Activated CD4-positive, alpha-beta T cell treated with anti-CD3 and anti-CD28 coated beads for 1 hour (primary cell): ENCODE results near the gene EPB41L3.
"Not testable (repeated sequence)": the region's sequence is repeated elsewhere in the genome, so short reads cannot be mapped to it uniquely, and the experiment has no call there.

Experiments used
- DNase-seq: peaks from one replicate; pipeline ENCODE4 v3.0.0-alpha.2; 2020

The EPB41L3 gene

GRCh38 chr18:5543773-5544389 lies at the start of gene EPB41L3:
TSS of gene EPB41L3 (minus strand) at chr18:5543997. CDS start at chr18:5489183, 54,814 bp downstream.
- DNase-seq: no peak

- no peak for DNase-seq
These were observed 44.7 kb upstream of the EPB41L3 start for GRCh38 chr18:5588529-5588928.

- DNase-seq: no peak
These were observed 41.9 kb upstream of the EPB41L3 start for GRCh38 chr18:5585653-5586052.

- no peak for DNase-seq
These were observed 41.1 kb upstream of the EPB41L3 start for GRCh38 chr18:5584746-5585417.

GRCh38 chr18:5582849-5583681 lies 39.3 kb upstream of the EPB41L3 start:
- no peak for DNase-seq

- no peak for DNase-seq
These were observed 38.3 kb upstream of the EPB41L3 start for GRCh38 chr18:5582076-5582475.

- no peak for DNase-seq
These were observed 31.0 kb upstream of the EPB41L3 start for GRCh38 chr18:5574843-5575242.

GRCh38 chr18:5571666-5572065 lies 27.9 kb upstream of the EPB41L3 start:
- DNase-seq: no peak

- not testable (repeated sequence) for DNase-seq
These were observed 26.8 kb upstream of the EPB41L3 start for GRCh38 chr18:5570613-5571012.

GRCh38 chr18:5568416-5568815 lies 24.6 kb upstream of the EPB41L3 start:
- DNase-seq: no peak

GRCh38 chr18:5558851-5559250 lies 15.1 kb upstream of the EPB41L3 start:
- DNase-seq: no peak

- no peak for DNase-seq
These were observed 12.6 kb upstream of the EPB41L3 start for GRCh38 chr18:5556310-5556974.

GRCh38 chr18:5554629-5555028 lies 10.8 kb upstream of the EPB41L3 start:
- no peak for DNase-seq

GRCh38 chr18:5546660-5547059 lies 2.9 kb upstream of the EPB41L3 start:
- no peak for DNase-seq

GRCh38 chr18:5543036-5543680 lies 639 bp downstream of the EPB41L3 start:
- no peak for DNase-seq

- no peak for DNase-seq
These were observed 1.2 kb downstream of the EPB41L3 start for GRCh38 chr18:5542515-5543035.

GRCh38 chr18:5541644-5542043 lies 2.2 kb downstream of the EPB41L3 start:
- no peak for DNase-seq

GRCh38 chr18:5539391-5539790 lies 4.4 kb downstream of the EPB41L3 start:
- no peak for DNase-seq

GRCh38 chr18:5538544-5538943 lies 5.3 kb downstream of the EPB41L3 start:
- DNase-seq: no peak

- DNase-seq: no peak
These were observed 5.9 kb downstream of the EPB41L3 start for GRCh38 chr18:5537860-5538259.

GRCh38 chr18:5534845-5535244 lies 9.0 kb downstream of the EPB41L3 start:
- no peak for DNase-seq

- DNase-seq: no peak
These were observed 11.7 kb downstream of the EPB41L3 start for GRCh38 chr18:5532066-5532465.
